Ovary (tissue), 3 donors: ENCODE data around the gene NUF2.

Experiments used
- EP300 ChIP-seq: sonication (generic); formaldehyde crosslinking; IDR thresholded peaks from one replicate; pipeline ENCODE4 v1.6.1; 2017; ENCODE audit warnings: antibody characterized with exemption
- POLR2A ChIP-seq: fragments of 450-650 bp; IDR thresholded peaks from one replicate; pipeline ENCODE4 v1.6.1; 2017; ENCODE audit warnings: antibody characterized with exemption, mild to moderate bottlenecking, moderate library complexity
- TF ChIP-seq, protein P1 (sequence below), 3 donors: fragments of 450-650 bp in 2 of 3; fragments of 200-600 bp in 1 of 3; IDR thresholded peaks; one replicate each; pipeline versions ENCODE4 v1.5.1 to v1.8.0; 2016 to 2022; ENCODE audit warnings: antibody characterized with exemption in 3 of 3, mild to moderate bottlenecking in 1 of 3
- donor health status: DM: no; HTN: no; CAD: no.

GRCh38 chr1:163378554-163378953 is 56.8 kb downstream of the NUF2 start:
- TF ChIP-seq, protein P1, sequence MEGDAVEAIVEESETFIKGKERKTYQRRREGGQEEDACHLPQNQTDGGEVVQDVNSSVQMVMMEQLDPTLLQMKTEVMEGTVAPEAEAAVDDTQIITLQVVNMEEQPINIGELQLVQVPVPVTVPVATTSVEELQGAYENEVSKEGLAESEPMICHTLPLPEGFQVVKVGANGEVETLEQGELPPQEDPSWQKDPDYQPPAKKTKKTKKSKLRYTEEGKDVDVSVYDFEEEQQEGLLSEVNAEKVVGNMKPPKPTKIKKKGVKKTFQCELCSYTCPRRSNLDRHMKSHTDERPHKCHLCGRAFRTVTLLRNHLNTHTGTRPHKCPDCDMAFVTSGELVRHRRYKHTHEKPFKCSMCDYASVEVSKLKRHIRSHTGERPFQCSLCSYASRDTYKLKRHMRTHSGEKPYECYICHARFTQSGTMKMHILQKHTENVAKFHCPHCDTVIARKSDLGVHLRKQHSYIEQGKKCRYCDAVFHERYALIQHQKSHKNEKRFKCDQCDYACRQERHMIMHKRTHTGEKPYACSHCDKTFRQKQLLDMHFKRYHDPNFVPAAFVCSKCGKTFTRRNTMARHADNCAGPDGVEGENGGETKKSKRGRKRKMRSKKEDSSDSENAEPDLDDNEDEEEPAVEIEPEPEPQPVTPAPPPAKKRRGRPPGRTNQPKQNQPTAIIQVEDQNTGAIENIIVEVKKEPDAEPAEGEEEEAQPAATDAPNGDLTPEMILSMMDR (IDR thresholded peaks at IDR 0.05), result no peak
- TF ChIP-seq POLR2A (no peak), EP300 (no peak)
